GM12892 (cell line): ENCODE measurements around the gene LARGE2.
A peak's percentile ranks its signal among the peaks of the same experiment; 100 is the strongest.

Source experiments
- DNase-seq: peaks from one replicate; pipeline ENCODE4 v3.0.0; 2011; ENCODE audit not compliant: insufficient read length
- FAIRE-seq: peaks from 2 replicates; lab custom pipeline; 2011; peaks lifted over from hg19 to GRCh38; lab: Jason Lieb, UNC
- POLR2A ChIP-seq: IDR thresholded peaks from 2 replicates; pipeline ENCODE4 v1.6.1; 2011; ENCODE audit warnings: low read depth, low read length, control low read depth
- POLR2AphosphoS5 ChIP-seq: IDR thresholded peaks from 2 replicates; pipeline ENCODE4 v1.6.1; 2011; ENCODE audit warnings: low read depth, low read length, control low read depth
- TAF1 ChIP-seq: IDR thresholded peaks from 2 replicates; pipeline ENCODE4 v1.6.1; 2011; ENCODE audit warnings: low read depth, mild to moderate bottlenecking, control low read depth, low read length, borderline replicate concordance

The LARGE2 gene

GRCh38 chr11:45959851-45960250 is 37.4 kb downstream of the LARGE2 start:
- DNase-seq, result no peak
- FAIRE-seq, result no peak
- no peak for TF ChIP-seq POLR2A

- peak; percentile 9 for FAIRE-seq
- DNase-seq, result no peak
- no peak for TF ChIP-seq TAF1
- no peak for TF ChIP-seq POLR2AphosphoS5
- TF ChIP-seq POLR2A, result no peak
Observed at GRCh38 chr11:45960387-45961095, 38.1 kb downstream of the LARGE2 start.

GRCh38 chr11:45961751-45962240 is 39.3 kb downstream of the LARGE2 start:
- no peak for TF ChIP-seq POLR2AphosphoS5
- FAIRE-seq (no peak), DNase-seq (no peak)

GRCh38 chr11:45964911-45965389 is 42.5 kb downstream of the LARGE2 start:
- FAIRE-seq, result peak; percentile 91
- DNase-seq, result peak; percentile 38
- TF ChIP-seq TAF1, result no peak
- TF ChIP-seq POLR2A, result no peak
- TF ChIP-seq POLR2AphosphoS5, result no peak

GRCh38 chr11:45967506-45967905 is 45.0 kb downstream of the LARGE2 start:
- FAIRE-seq, result no peak
- TF ChIP-seq POLR2AphosphoS5 (no peak), POLR2A (no peak), TAF1 (no peak)
- DNase-seq, result no peak

GRCh38 chr11:45968901-45969300 is 46.4 kb downstream of the LARGE2 start:
- no peak for DNase-seq
- FAIRE-seq, result no peak

GRCh38 chr11:45973601-45974000 is 51.1 kb downstream of the LARGE2 start:
- no peak for FAIRE-seq
- DNase-seq, result no peak
- TF ChIP-seq POLR2AphosphoS5 (no peak), TAF1 (no peak), POLR2A (no peak)

More at GRCh38 chr11:45968901-45969300, 46.4 kb downstream of the LARGE2 start:
- no peak for TF ChIP-seq POLR2A
- TF ChIP-seq TAF1, result no peak
- no peak for TF ChIP-seq POLR2AphosphoS5

GRCh38 chr11:45974806-45975205 is 52.4 kb downstream of the LARGE2 start:
- TF ChIP-seq POLR2A (no peak), TAF1 (no peak), POLR2AphosphoS5 (no peak)
- DNase-seq (no peak), FAIRE-seq (no peak)
